ENCODE measurements around the gene IL4R. TPM values are rescaled to one million over a fixed set of nuclear protein-coding genes. Genes with fewer than 3 reads are reported as not detected.

Gene IL4R
- total and polyA plus RNA-seq, 2 experiments from 2014 or later, result 38.1 to 66.1 TPM

- Histone ChIP-seq H3K4me3 (no peak overlapping the region), H3K27ac (no peak overlapping the region), H3K36me3 (no peaks in the 10 kb centered on the region), H3K4me1 (ENCODE audit: low read depth) (no peaks in the 10 kb centered on the region), H3K9me3 (ENCODE audit: low read depth) (no peaks in the 10 kb centered on the region), H3K27me3 (no peaks in the 10 kb centered on the region)
- no peak for TF ChIP-seq CTCF (IDR thresholded peaks at IDR 0.05; ENCODE audit: low read depth, low read length)
- DNase-seq (ENCODE audit: low read depth in 1 of 2, low spot score in 1 of 2), result no peak
Measured at GRCh38 chr16:27374221-27374803, 60.5 kb downstream of the IL4R start.

GRCh38 chr16:27374804-27375425 is 61.1 kb downstream of the IL4R start:
- Histone ChIP-seq H3K27ac (no peak overlapping the region), H3K27me3 (no peaks in the 10 kb centered on the region), H3K36me3 (no peaks in the 10 kb centered on the region), H3K4me3 (no peak overlapping the region), H3K4me1 (ENCODE audit: low read depth) (no peaks in the 10 kb centered on the region), H3K9me3 (ENCODE audit: low read depth) (no peaks in the 10 kb centered on the region)
- TF ChIP-seq CTCF (IDR thresholded peaks at IDR 0.05; ENCODE audit: low read depth, low read length), result peak; percentile 60
- DNase-seq (ENCODE audit: low read depth in 1 of 2, low spot score in 1 of 2), result peak; percentile 70 to 83

DNA sequence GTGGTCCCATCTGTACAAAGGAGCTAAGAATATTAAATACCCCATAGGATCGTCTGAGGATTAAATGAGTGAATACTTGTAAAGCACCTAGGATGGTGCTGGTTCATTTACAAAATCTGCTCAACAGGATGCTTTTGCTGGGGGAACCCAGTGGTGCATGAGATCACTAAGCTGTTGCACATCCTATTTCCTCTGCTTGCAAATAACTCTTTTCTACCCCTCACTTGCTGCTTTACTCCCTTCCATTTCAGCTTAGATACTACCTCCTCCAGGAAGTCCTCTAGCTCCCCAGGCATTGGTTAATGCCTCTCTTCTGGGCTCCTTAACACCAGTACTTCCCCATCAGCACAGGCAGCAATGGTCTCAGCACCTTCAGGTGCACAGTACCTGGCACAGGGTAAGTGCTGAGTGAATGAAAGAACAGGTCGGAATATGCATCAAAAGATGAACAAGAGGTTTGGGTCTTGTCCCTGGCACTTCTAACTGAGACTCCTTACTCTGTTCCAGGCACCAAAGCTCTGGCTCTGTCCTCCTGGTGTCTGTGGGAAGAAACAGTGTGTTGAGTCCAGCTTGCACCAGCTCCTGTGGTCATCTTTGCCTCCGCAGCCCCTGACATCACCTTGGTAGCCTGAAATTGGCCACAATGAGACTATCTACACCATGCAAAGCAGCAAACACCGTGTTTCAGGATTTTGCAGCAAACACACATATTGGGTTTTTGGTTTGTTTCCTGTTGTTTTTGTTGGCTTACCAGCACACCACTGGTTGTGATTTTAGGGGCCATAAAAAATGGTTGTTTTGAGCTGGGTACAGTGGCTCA is 64.1 kb downstream of the IL4R start:
- DNase-seq (ENCODE audit: low read depth in 1 of 2, low spot score in 1 of 2), result no peak
- Histone ChIP-seq H3K36me3 (no peaks in the 10 kb centered on the region), H3K9me3 (ENCODE audit: low read depth) (no peaks in the 10 kb centered on the region), H3K4me1 (ENCODE audit: low read depth) (no peaks in the 10 kb centered on the region), H3K27ac (no peak overlapping the region), H3K27me3 (no peaks in the 10 kb centered on the region), H3K4me3 (no peak overlapping the region)
- TF ChIP-seq CTCF (IDR thresholded peaks at IDR 0.05; ENCODE audit: low read depth, low read length), result no peak

DNA sequence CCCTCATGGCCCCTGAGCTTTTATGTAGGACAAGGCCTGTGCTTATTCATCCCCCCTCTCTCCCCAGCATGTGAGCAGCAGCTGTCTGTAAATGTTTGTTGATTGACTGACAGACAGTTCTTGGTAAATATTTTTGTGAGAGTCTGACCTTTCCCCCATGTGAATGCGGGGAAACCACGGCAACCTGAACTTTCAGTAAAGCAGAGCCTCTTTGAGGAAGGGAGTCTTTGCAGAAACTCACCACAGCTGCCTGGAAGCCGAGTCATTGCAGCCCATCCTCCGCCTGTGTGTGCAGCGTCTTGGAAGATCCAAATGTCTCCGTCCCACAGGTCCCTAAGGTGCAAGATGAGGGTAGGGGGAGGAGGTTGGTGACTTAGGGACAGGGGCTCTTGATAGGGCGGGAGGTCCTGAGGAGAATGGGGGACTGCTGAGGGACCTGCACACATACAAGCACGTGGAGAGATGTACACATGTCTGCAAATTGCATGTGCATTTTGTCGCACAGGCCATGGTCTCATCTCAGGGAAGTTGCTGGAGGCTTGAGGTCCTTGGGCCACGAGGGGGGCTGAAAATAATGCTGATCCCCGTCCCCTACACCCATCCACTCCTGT is 65.2 kb downstream of the IL4R start:
- no peak for DNase-seq (ENCODE audit: low read depth in 1 of 2, low spot score in 1 of 2)
- Histone ChIP-seq H3K9me3 (ENCODE audit: low read depth) (no peaks in the 10 kb centered on the region), H3K36me3 (no peaks in the 10 kb centered on the region), H3K27ac (no peak overlapping the region), H3K4me3 (no peak overlapping the region), H3K27me3 (no peaks in the 10 kb centered on the region), H3K4me1 (ENCODE audit: low read depth) (no peaks in the 10 kb centered on the region)
- no peak for TF ChIP-seq CTCF (IDR thresholded peaks at IDR 0.05; ENCODE audit: low read depth, low read length)

DNA sequence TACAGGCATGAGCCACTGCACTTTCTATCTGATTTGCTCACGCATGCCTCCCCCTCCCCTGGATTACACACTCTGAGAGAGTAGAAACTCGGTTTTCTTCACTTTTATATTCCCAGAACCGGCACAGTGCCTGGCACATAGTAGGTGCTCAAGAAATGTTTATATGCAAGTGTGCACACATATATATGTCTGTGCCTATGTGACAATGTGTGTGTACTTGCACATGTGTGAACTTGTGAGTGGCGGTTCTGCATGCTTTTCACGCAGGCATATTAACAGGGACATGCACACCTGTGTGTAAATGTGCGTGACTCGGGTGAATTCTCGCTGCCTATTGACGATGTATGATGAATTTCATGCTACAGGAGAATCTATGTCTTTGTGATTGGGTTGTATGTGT is 66.1 kb downstream of the IL4R start:
- no peaks in the 10 kb centered on the region for H3K4me1 ChIP-seq (ENCODE audit: low read depth)
- no peak overlapping the region for H3K4me3 ChIP-seq
- no peak for DNase-seq (ENCODE audit: low read depth in 1 of 2, low spot score in 1 of 2)
- no peak for TF ChIP-seq CTCF (IDR thresholded peaks at IDR 0.05; ENCODE audit: low read depth, low read length)
- no peaks in the 10 kb centered on the region for H3K9me3 ChIP-seq (ENCODE audit: low read depth)
- no peak overlapping the region for H3K27ac ChIP-seq
- no peaks in the 10 kb centered on the region for H3K27me3 ChIP-seq
- no peaks in the 10 kb centered on the region for H3K36me3 ChIP-seq
